ENCODE measurements around the gene CATSPER3.

GRCh38 chr5:135008556-135008955 is 40.8 kb downstream of the CATSPER3 start:
- TF ChIP-seq, protein P1, sequence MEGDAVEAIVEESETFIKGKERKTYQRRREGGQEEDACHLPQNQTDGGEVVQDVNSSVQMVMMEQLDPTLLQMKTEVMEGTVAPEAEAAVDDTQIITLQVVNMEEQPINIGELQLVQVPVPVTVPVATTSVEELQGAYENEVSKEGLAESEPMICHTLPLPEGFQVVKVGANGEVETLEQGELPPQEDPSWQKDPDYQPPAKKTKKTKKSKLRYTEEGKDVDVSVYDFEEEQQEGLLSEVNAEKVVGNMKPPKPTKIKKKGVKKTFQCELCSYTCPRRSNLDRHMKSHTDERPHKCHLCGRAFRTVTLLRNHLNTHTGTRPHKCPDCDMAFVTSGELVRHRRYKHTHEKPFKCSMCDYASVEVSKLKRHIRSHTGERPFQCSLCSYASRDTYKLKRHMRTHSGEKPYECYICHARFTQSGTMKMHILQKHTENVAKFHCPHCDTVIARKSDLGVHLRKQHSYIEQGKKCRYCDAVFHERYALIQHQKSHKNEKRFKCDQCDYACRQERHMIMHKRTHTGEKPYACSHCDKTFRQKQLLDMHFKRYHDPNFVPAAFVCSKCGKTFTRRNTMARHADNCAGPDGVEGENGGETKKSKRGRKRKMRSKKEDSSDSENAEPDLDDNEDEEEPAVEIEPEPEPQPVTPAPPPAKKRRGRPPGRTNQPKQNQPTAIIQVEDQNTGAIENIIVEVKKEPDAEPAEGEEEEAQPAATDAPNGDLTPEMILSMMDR (IDR thresholded peaks at IDR 0.05), result no peak
- no peak for TF ChIP-seq POLR2A (IDR thresholded peaks at IDR 0.05; ENCODE audit: low read depth)
- no peak for TF ChIP-seq POLR2AphosphoS5 (IDR thresholded peaks at IDR 0.05)
- no peak for TF ChIP-seq EP300 (IDR thresholded peaks at IDR 0.05)

Data from esophagus muscularis mucosa (tissue), 4 donors.